ENCODE results near the gene PDIA2.

DNA sequence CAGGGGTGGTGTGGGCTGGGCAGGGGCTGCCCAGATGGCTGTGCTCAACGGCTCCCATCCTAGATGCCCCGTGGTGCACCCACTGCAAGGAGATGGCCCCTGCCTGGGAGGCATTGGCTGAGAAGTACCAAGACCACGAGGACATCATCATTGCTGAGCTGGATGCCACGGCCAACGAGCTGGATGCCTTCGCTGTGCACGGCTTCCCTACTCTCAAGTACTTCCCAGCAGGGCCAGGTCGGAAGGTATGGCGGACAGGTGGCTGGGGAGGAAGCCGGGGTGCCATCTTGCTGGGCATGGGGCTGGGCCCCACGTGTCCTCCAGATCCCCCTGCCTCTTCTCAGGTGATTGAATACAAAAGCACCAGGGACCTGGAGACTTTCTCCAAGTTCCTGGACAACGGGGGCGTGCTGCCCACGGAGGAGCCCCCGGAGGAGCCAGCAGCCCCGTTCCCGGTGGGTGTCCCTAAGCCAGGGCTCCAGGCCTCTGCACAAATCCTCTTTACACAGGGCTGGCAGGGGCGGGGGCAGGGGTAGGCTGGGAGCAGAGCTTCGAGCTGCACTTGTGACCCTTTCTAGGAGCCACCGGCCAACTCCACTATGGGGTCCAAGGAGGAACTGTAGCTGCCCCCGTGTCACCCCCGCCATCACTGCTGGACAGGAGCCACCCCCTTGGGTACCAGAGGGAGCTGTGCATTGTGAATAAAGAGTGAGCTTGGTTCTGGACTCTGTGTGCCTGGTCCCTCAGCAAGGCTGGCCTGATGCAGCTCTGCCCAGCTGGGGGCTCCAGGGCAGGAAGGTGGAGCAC is 3.7 kb downstream of the PDIA2 start:
- TF ChIP-seq, protein P1, sequence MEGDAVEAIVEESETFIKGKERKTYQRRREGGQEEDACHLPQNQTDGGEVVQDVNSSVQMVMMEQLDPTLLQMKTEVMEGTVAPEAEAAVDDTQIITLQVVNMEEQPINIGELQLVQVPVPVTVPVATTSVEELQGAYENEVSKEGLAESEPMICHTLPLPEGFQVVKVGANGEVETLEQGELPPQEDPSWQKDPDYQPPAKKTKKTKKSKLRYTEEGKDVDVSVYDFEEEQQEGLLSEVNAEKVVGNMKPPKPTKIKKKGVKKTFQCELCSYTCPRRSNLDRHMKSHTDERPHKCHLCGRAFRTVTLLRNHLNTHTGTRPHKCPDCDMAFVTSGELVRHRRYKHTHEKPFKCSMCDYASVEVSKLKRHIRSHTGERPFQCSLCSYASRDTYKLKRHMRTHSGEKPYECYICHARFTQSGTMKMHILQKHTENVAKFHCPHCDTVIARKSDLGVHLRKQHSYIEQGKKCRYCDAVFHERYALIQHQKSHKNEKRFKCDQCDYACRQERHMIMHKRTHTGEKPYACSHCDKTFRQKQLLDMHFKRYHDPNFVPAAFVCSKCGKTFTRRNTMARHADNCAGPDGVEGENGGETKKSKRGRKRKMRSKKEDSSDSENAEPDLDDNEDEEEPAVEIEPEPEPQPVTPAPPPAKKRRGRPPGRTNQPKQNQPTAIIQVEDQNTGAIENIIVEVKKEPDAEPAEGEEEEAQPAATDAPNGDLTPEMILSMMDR (tag by site-specific recombination; IDR thresholded peaks at IDR 0.05): no peak
- TF ChIP-seq, protein P2, sequence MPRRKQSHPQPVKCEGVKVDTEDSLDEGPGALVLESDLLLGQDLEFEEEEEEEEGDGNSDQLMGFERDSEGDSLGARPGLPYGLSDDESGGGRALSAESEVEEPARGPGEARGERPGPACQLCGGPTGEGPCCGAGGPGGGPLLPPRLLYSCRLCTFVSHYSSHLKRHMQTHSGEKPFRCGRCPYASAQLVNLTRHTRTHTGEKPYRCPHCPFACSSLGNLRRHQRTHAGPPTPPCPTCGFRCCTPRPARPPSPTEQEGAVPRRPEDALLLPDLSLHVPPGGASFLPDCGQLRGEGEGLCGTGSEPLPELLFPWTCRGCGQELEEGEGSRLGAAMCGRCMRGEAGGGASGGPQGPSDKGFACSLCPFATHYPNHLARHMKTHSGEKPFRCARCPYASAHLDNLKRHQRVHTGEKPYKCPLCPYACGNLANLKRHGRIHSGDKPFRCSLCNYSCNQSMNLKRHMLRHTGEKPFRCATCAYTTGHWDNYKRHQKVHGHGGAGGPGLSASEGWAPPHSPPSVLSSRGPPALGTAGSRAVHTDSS (tag by site-specific recombination; IDR thresholded peaks at IDR 0.05): no peak
- TF ChIP-seq ZNF132 (tag by site-specific recombination; IDR thresholded peaks at IDR 0.05; ENCODE audit: borderline replicate concordance): no peak
- no peak for TF ChIP-seq ZNF175 (tag by site-specific recombination; IDR thresholded peaks at IDR 0.05)
- TF ChIP-seq ZNF747 (tag by site-specific recombination; IDR thresholded peaks at IDR 0.05): no peak
- TF ChIP-seq, protein P3, sequence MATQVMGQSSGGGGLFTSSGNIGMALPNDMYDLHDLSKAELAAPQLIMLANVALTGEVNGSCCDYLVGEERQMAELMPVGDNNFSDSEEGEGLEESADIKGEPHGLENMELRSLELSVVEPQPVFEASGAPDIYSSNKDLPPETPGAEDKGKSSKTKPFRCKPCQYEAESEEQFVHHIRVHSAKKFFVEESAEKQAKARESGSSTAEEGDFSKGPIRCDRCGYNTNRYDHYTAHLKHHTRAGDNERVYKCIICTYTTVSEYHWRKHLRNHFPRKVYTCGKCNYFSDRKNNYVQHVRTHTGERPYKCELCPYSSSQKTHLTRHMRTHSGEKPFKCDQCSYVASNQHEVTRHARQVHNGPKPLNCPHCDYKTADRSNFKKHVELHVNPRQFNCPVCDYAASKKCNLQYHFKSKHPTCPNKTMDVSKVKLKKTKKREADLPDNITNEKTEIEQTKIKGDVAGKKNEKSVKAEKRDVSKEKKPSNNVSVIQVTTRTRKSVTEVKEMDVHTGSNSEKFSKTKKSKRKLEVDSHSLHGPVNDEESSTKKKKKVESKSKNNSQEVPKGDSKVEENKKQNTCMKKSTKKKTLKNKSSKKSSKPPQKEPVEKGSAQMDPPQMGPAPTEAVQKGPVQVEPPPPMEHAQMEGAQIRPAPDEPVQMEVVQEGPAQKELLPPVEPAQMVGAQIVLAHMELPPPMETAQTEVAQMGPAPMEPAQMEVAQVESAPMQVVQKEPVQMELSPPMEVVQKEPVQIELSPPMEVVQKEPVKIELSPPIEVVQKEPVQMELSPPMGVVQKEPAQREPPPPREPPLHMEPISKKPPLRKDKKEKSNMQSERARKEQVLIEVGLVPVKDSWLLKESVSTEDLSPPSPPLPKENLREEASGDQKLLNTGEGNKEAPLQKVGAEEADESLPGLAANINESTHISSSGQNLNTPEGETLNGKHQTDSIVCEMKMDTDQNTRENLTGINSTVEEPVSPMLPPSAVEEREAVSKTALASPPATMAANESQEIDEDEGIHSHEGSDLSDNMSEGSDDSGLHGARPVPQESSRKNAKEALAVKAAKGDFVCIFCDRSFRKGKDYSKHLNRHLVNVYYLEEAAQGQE (tag by site-specific recombination; IDR thresholded peaks at IDR 0.05): no peak
- TF ChIP-seq, protein P4, sequence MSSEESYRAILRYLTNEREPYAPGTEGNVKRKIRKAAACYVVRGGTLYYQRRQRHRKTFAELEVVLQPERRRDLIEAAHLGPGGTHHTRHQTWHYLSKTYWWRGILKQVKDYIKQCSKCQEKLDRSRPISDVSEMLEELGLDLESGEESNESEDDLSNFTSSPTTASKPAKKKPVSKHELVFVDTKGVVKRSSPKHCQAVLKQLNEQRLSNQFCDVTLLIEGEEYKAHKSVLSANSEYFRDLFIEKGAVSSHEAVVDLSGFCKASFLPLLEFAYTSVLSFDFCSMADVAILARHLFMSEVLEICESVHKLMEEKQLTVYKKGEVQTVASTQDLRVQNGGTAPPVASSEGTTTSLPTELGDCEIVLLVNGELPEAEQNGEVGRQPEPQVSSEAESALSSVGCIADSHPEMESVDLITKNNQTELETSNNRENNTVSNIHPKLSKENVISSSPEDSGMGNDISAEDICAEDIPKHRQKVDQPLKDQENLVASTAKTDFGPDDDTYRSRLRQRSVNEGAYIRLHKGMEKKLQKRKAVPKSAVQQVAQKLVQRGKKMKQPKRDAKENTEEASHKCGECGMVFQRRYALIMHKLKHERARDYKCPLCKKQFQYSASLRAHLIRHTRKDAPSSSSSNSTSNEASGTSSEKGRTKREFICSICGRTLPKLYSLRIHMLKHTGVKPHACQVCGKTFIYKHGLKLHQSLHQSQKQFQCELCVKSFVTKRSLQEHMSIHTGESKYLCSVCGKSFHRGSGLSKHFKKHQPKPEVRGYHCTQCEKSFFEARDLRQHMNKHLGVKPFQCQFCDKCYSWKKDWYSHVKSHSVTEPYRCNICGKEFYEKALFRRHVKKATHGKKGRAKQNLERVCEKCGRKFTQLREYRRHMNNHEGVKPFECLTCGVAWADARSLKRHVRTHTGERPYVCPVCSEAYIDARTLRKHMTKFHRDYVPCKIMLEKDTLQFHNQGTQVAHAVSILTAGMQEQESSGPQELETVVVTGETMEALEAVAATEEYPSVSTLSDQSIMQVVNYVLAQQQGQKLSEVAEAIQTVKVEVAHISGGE (tag by site-specific recombination; conservative IDR thresholded peaks at IDR 0.05; ENCODE audit: low read depth): no peak
- no peak for TF ChIP-seq ZNF544 (tag by site-specific recombination; IDR thresholded peaks at IDR 0.05)

Measured in HEK293 (cell line).